ENCODE results near the gene LPP. TPM values are rescaled to one million over a fixed set of nuclear protein-coding genes. Genes with fewer than 3 reads are reported as not detected.

LPP gene
- polyA plus RNA-seq, 1 experiment = 60.0 TPM

- no peaks in the 10 kb centered on the region for H3K27me3 ChIP-seq (ENCODE audit: control insufficient read depth, insufficient read depth, low read length)
- H3K36me3 ChIP-seq (ENCODE audit: control insufficient read depth, insufficient read depth, low read length) = no peaks in the 10 kb centered on the region
- ChIA-PET CTCF (interaction anchor here (0.9 kb wide), 1 partner anchor 14 kb away, joined by 4 read pairs; no protein-coding TSS in a partner anchor), POLR2A (no interaction called here)
- no peak for TF ChIP-seq CTCF (IDR thresholded peaks at IDR 0.05; ENCODE audit: insufficient read depth, low read depth, low read length)
- H3K4me3 ChIP-seq (ENCODE audit: low read depth, low read length) = no peak overlapping the region
- peak; percentile 35 for DNase-seq (ENCODE audit: low read depth)
Observed at GRCh38 chr3:188407158-188407880, 253.4 kb downstream of the LPP start.

GRCh38 chr3:188408831-188409230 is 254.9 kb downstream of the LPP start:
- TF ChIP-seq CTCF (IDR thresholded peaks at IDR 0.05; ENCODE audit: insufficient read depth, low read depth, low read length) = no peak
- ChIA-PET CTCF (interaction anchor here (1.4 kb wide), 1 partner anchor 669 kb away, joined by 4 read pairs; no protein-coding TSS in a partner anchor), POLR2A (no interaction called here)
- Histone ChIP-seq H3K27me3 (ENCODE audit: control insufficient read depth, insufficient read depth, low read length) (no peaks in the 10 kb centered on the region), H3K4me3 (ENCODE audit: low read depth, low read length) (no peak overlapping the region), H3K36me3 (ENCODE audit: control insufficient read depth, insufficient read depth, low read length) (no peaks in the 10 kb centered on the region)
- no peak for DNase-seq (ENCODE audit: low read depth)

DNA sequence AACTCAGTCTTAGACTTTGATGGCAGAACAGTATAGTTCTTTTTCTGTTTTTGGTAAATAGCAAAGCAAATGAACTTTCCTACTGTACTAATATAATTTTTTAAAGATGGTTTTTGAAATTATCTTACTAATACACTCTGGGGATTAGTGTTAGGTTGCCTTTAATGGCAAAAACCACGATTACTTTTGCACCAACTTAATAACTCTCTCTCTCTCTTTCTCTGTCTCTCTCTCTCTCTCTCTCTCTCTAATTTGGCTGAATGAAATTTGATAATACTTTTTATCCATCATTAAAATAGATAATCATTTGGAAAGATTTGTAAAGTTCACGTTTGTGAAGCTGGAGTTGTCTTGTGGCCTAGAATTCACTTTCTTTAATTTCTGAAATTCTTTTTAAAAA is 257.8 kb downstream of the LPP start:
- POLR2A ChIA-PET = no interaction called here
- no peak overlapping the region for H3K4me3 ChIP-seq (ENCODE audit: low read depth, low read length)
- H3K27me3 ChIP-seq (ENCODE audit: control insufficient read depth, insufficient read depth, low read length) = no peaks in the 10 kb centered on the region
- H3K36me3 ChIP-seq (ENCODE audit: control insufficient read depth, insufficient read depth, low read length) = no peaks in the 10 kb centered on the region
- DNase-seq (ENCODE audit: low read depth) = no peak
- TF ChIP-seq CTCF (IDR thresholded peaks at IDR 0.05; ENCODE audit: insufficient read depth, low read depth, low read length) = no peak
- CTCF ChIA-PET = no interaction called here

GRCh38 chr3:188415196-188415595 is 261.2 kb downstream of the LPP start:
- no peak for TF ChIP-seq CTCF (IDR thresholded peaks at IDR 0.05; ENCODE audit: insufficient read depth, low read depth, low read length)
- ChIA-PET CTCF (no interaction called here), POLR2A (interaction anchor here (0.6 kb wide), 1 partner anchor 183 kb away, joined by 4 read pairs; no protein-coding TSS in a partner anchor)
- H3K4me3 ChIP-seq (ENCODE audit: low read depth, low read length) = no peak overlapping the region
- no peak for DNase-seq (ENCODE audit: low read depth)
- H3K36me3 ChIP-seq (ENCODE audit: control insufficient read depth, insufficient read depth, low read length) = no peaks in the 10 kb centered on the region; the same call in 1 of the 2 replicates
- no peaks in the 10 kb centered on the region for H3K27me3 ChIP-seq (ENCODE audit: control insufficient read depth, insufficient read depth, low read length)

DNA sequence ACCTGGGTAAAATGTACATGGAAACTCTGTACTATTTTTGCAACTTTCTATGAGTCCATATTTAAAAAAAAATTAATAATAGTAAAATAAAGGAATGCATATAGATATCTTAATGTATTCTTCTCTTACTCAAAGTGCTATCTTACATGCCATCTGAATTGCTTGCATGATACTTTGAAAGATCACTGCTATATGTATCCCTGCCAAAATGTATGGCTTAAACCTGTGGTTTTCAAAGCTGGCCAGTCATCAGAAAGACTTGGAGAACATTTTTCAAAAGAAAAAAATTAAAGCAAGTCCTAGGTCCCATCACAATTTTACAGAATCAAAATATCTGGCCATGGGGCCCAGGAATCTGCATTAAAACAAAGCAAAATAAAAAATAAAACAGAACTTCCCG is 262.1 kb downstream of the LPP start:
- no peak overlapping the region for H3K4me3 ChIP-seq (ENCODE audit: low read depth, low read length)
- TF ChIP-seq CTCF (IDR thresholded peaks at IDR 0.05; ENCODE audit: insufficient read depth, low read depth, low read length) = no peak
- H3K27me3 ChIP-seq (ENCODE audit: control insufficient read depth, insufficient read depth, low read length) = no peaks in the 10 kb centered on the region
- ChIA-PET CTCF (no interaction called here), POLR2A (no interaction called here)
- no peak for DNase-seq (ENCODE audit: low read depth)
- H3K36me3 ChIP-seq (ENCODE audit: control insufficient read depth, insufficient read depth, low read length) = no peaks in the 10 kb centered on the region; the same call in 1 of the 2 replicates
